Adrenal gland (tissue), 12 donors: ENCODE data around the gene PRKRIP1. TPM values are rescaled to one million over a fixed set of nuclear protein-coding genes. Genes with fewer than 3 reads are reported as not detected.
A peak's percentile ranks its signal among the peaks of the same experiment; 100 is the strongest.
"Not testable (repeated sequence)": the region's sequence is repeated elsewhere in the genome, so short reads cannot be mapped to it uniquely, and the experiment has no call there.

ENCODE experiments used
- DNase-seq, 7 donors: peaks; one replicate each; pipeline ENCODE4 v3.0.0-alpha.2; 2019 to 2020
- H3K27ac ChIP-seq, 5 donors: fragments of 200-600 bp; sonication (generic) in 4 of 5; 1 replicate in 3 of 5; 2 replicates in 2 of 5; pipeline versions ENCODE4 v1.5.1 to v1.8.0; 2016 to 2020; ENCODE audit warnings: mild to moderate bottlenecking in 1 of 5
- H3K27me3 ChIP-seq: fragments of 200-600 bp; 2 replicates; pipeline ENCODE4 v1.8.0; 2021
- H3K36me3 ChIP-seq, 2 donors: fragments of 200-600 bp; replicated peaks in 1 of 2; 1 replicate in 1 of 2; 2 replicates in 1 of 2; pipeline versions ENCODE4 v1.5.1 to v1.8.0; 2018 to 2022
- H3K4me1 ChIP-seq, 2 donors: fragments of 200-600 bp; replicated peaks in 1 of 2; 1 replicate in 1 of 2; 2 replicates in 1 of 2; pipeline versions ENCODE4 v1.5.1 to v1.8.0; 2018 to 2021
- H3K4me3 ChIP-seq, 4 donors: fragments of 200-600 bp; sonication (generic) in 3 of 4; one replicate each; pipeline ENCODE4 v1.5.1; 2016 to 2018
- H3K9me3 ChIP-seq, 3 donors: fragments of 200-600 bp; sonication (generic) in 1 of 3; replicated peaks in 1 of 3; 1 replicate in 2 of 3; 2 replicates in 1 of 3; pipeline versions ENCODE4 v1.5.1 to v1.8.0; 2016 to 2021
- POLR2A ChIP-seq, 2 donors: fragments of 450-650 bp; IDR thresholded peaks; one replicate each; pipeline ENCODE4 v1.6.1; 2017; ENCODE audit warnings: antibody characterized with exemption in 2 of 2, mild to moderate bottlenecking in 2 of 2, moderate library complexity in 1 of 2
- WGBS, 4 donors: extraction: QIAGEN DNeasy Blood & Tissue Kit in 2 of 4; methylation state at CpG; one replicate each; pipeline versions ENCODE4 v1.1.5 to v1.1.7; 2013 to 2017; 5-methylcytosine and 5-hydroxymethylcytosine counted together
- intact Hi-C, 2 donors: fragments of 100-400 bp; cut with DNase I; formaldehyde crosslinking; loops; one replicate each; pipeline versions ENCODE4 v1.14.1 to v1.15.0; 2022 to 2023
- microRNA-seq, 3 donors: library from miRNA; unstranded; fragments of <30 nt; microRNA quantifications; one replicate each; pipeline ENCODE4, GENCODE V29; 2017 to 2020
- polyA plus RNA-seq, 3 donors: library from polyadenylated mRNA; stranded (reverse); fragments of 200-250 nt in 2 of 3; fragments of 350-450 nt in 1 of 3; fragmentation: Illumina TruSeq in 1 of 3; extraction: RNeasy Lipid Tissue Mini Kit (QIAGEN cat#74804) in 1 of 3; gene quantifications; one replicate each; pipeline ENCODE4 v1.2.3, GENCODE V29; 2013 to 2014
- small RNA-seq, 2 donors: library from RNA; depleted of rRNA; stranded (forward); fragments of <200 nt; gene quantifications; one replicate each; pipeline ENCODE3, GENCODE V24; 2016
- total RNA-seq, 9 donors: library from RNA; depleted of rRNA in 4 of 9; stranded (reverse); fragments of >200 nt in 4 of 9; fragments of 120-200 nt in 1 of 9; fragmentation: NEBNext Ultra II Directional in 1 of 9; extraction: Animal tissue kit (Norgen Biotek cat#: 25700) in 1 of 9; gene quantifications; one replicate each; pipeline versions ENCODE4 v1.1.0 to v1.2.4, GENCODE V29; 2013 to 2023
- TF ChIP-seq, protein P1 (sequence below), 6 experiments: fragments of 450-650 bp in 4 of 6; fragments of 200-600 bp in 2 of 6; sonication (generic) in 1 of 6; IDR thresholded peaks; 1 replicate in 5 of 6; 2 replicates in 1 of 6; pipeline versions ENCODE4 v1.5.1 to v1.8.0; 2016 to 2021; ENCODE audit warnings: antibody characterized with exemption in 6 of 6, mild to moderate bottlenecking in 2 of 6, moderate library complexity in 1 of 6
- donor health status: healthy with polysubstance abuse.
- donor health status: Bipolar disorder and iron deficiency.
- donor health status: DM: yes; HTN: yes; CAD: no.
- donor health status: DM: no; HTN: no; CAD: no.
- donor health status: DM: no; HTN: no; CAD: no.
- donor health status: DM: yes; HTN: yes; CAD: no.

PRKRIP1 gene
- total and polyA plus RNA-seq, 12 donors, result 19.4 to 114 (median 31.1) TPM

DNA sequence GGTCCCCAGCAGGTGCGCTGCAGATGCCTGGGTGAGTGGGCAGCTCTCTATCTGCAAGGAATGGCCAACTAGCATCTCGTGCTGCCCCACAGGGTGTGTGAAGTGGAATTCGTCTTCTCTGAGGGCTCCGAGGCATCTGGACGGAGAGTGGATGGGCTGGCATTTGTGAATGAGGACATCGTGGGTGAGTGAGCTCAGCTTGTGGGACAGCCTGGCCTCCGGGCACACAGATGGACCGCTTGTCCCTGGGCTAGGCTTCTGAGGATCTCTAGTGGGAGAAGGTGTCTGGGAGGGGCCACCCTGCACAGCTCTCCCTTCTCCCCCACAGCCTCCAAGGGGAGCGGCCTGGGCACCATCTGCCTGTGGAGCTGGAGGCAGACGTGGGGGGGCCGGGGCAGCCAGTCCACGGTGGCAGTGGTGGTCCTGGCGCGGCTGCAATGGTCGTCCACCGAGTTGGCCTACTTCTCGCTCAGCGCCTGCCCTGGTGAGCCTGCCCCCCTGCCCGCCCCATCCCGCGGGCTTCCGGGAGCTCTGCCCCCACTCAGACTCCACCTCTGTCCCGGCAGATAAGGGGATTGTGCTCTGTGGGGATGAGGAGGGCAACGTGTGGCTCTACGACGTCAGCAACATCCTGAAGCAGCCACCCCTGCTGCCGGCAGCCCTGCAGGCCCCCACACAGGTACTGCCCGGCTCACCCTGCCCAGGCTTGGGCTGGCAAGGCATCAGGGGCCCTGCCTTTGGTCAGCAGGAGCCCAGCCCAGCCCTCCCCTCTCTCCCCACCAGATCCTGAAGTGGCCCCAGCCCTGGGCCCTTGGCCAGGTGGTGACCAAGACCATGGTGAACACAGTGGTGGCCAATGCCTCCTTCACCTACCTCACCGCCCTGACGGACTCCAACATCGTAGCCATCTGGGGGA is 76.2 kb downstream of the PRKRIP1 start:
- Histone ChIP-seq H3K4me1 (peaks cover 8 to 18% of the 10 kb centered on the region in 2 donors), H3K27me3 (no peaks in the 10 kb centered on the region), H3K27ac (no peak overlapping the region), H3K9me3 (no peaks in the 10 kb centered on the region), H3K4me3 (no peak overlapping the region), H3K36me3 (peaks cover 0 to 22% of the 10 kb centered on the region in 2 donors)
- 75 to 91% (median 80%) methylated on average over 7 to 31 of the region's 31 CpGs for WGBS, 4 donors
- TF ChIP-seq, protein P1, sequence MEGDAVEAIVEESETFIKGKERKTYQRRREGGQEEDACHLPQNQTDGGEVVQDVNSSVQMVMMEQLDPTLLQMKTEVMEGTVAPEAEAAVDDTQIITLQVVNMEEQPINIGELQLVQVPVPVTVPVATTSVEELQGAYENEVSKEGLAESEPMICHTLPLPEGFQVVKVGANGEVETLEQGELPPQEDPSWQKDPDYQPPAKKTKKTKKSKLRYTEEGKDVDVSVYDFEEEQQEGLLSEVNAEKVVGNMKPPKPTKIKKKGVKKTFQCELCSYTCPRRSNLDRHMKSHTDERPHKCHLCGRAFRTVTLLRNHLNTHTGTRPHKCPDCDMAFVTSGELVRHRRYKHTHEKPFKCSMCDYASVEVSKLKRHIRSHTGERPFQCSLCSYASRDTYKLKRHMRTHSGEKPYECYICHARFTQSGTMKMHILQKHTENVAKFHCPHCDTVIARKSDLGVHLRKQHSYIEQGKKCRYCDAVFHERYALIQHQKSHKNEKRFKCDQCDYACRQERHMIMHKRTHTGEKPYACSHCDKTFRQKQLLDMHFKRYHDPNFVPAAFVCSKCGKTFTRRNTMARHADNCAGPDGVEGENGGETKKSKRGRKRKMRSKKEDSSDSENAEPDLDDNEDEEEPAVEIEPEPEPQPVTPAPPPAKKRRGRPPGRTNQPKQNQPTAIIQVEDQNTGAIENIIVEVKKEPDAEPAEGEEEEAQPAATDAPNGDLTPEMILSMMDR (IDR thresholded peaks at IDR 0.05), result no peak
- TF ChIP-seq POLR2A (IDR thresholded peaks at IDR 0.05), result no peak
- intact Hi-C loops, result no loop called here
- DNase-seq, result peak in 4 of 7 donors; percentile 7 to 51 (median 20)

DNA sequence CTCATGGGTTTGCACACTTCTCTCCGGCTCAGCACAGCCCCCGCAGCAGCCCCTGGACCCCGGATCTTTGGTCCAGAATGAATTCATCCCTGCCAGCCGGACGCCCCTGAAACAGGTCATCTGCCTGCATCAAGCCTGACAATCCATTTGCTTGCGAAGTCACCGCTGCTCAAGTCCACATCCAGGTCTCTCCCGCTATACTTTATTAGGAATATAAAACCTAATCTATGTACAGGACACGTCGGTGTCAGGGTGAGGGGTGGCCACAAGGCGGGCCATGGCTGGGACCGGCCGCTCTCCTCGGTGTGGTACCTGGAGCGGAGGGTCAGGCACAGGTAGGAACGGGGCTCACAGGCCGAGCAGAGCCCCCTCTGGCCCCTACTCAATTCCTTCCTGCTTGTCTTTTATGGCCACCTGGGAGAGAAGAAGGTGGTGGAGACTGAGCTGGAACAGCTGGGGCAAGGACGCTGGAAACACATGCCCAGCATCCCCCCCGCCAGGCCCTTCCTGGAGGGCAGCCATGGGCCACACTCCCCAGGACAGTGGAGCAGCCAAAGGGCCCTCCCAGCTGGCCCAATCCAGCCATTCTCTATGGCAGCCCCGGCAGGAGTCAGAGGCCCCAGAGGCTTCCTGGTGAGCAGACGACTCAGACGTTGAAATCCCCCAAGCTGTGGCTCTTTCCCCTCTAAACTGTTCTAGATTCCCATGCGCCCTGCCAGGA is 77.3 kb downstream of the PRKRIP1 start:
- 79 to 91% (median 84%) methylated on average over 14 to 23 of the region's 23 CpGs for WGBS, 4 donors

DNA sequence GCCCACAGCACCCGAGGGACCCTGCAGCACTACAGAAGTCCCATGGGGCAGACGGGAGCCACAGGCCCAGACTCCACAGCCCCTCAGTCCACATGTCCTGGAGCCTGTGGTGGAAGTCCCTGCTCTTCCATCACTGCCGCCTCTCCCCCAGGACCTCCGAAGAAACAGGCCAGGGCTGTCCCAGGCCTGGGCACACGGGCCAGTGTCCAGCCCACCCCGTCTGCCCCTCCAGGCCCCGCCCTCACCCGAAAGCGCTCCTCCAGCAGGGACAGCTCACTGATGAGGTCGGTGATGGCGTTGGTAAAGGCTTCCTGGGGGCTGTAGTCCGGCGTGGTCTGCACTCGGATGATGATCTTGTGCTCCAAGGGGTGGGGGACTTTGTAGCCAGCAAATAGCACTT is 78.0 kb downstream of the PRKRIP1 start:
- H3K4me3 ChIP-seq, H3K9me3 ChIP-seq, H3K27me3 ChIP-seq, H3K27ac ChIP-seq, H3K4me1 ChIP-seq, intact Hi-C loops: not testable (repeated sequence)
- peak in 5 of 7 donors; percentile 0 to 39 (median 5) for DNase-seq
- 85 to 88% methylated on average over 8 to 9 of the region's 14 CpGs; no CpG with 5 or more reads in 2 of the 4 donors for WGBS, 4 donors
- H3K36me3 ChIP-seq, result peaks cover 0 to 22% of the 10 kb centered on the region in 2 donors

More for the DNA sequence above, 77.3 kb downstream of the PRKRIP1 start:
- Histone ChIP-seq H3K27me3 (no peaks in the 10 kb centered on the region), H3K36me3 (peaks cover 0 to 22% of the 10 kb centered on the region in 2 donors), H3K27ac (no peak overlapping the region), H3K4me3 (no peak overlapping the region), H3K4me1 (peaks cover 8 to 11% of the 10 kb centered on the region in 2 donors), H3K9me3 (no peaks in the 10 kb centered on the region)
- DNase-seq, result peak in 5 of 7 donors; percentile 5 to 50 (median 30)
- no peak for TF ChIP-seq POLR2A (IDR thresholded peaks at IDR 0.05)
- TF ChIP-seq, protein P1 (IDR thresholded peaks at IDR 0.05), result no peak
- intact Hi-C loops, result no loop called here

DNA sequence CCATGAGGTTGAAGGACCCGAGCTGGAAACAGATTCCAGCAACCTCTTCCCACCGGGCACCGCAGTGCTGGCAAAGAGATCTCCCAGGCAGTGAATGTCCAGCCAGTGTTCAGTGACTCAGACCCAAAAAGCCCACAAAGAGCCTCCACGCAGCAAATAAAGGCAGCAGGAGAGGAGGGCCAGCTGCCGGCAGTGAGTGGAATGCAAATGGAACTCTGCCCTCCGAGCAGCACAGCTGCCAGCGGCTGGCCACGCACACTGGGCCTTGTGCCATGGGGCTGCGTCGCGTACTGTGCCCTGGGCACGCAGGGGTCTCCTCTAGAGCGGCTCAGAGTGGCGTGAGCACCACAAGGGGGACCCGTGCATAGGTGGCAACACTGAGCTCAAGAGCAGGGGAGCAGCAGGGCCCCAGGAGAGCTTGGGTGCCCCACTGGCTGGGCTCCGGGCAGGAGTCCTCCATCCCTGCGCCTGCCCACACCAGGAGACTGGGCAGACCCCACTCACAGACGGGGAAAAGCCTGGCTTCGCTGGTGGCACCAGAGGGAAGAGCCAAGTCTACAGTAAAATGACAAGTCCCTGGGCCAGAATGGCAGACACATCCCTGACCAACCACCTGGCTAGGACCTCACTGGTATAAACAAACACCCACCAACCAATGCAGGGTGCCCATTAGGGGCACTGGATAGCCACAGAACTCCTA is 78.7 kb downstream of the PRKRIP1 start:
- H3K4me3 ChIP-seq, H3K4me1 ChIP-seq, intact Hi-C loops, H3K9me3 ChIP-seq, H3K27me3 ChIP-seq: not testable (repeated sequence)
- peaks cover 0 to 22% of the 10 kb centered on the region in 2 donors for H3K36me3 ChIP-seq
- DNase-seq, result peak in 6 of 7 donors; percentile 10 to 49 (median 35)
- 78 to 90% (median 80%) methylated on average over 1 to 9 of the region's 19 CpGs for WGBS, 4 donors
- peak overlapping the region in 1 of 5 donors; percentile 22 for H3K27ac ChIP-seq

Small RNAs within 50 kb of the gene (microRNA-seq; reads per million reads assigned to microRNA genes)
- gene MIR4467, result 0.45 to 11.9 (median 0.76) reads per million in 3 donors
- 5.7 to 8.9 (median 6.0) reads per million in 3 donors for gene MIR5090
- 0 reads per million in 3 donors for gene MIR548O

Small RNAs within 50 kb of the gene (small RNA-seq; reads per million reads assigned to genes)
- gene AC091390.4, result 0 reads per million in 2 donors
- 0 reads per million in 2 donors for gene MIR548O

Other genes starting within 250 kb of the PRKRIP1 start
- gene SH2B2, start 109.5 kb upstream of the PRKRIP1 start, total RNA-seq, result 10 to 100 TPM in 1 of 9 donors, 1 to 10 TPM in 7, under 1 TPM in 1; 0.55 to 22.8 (median 5.3) TPM
- gene SH2B2, start 109.5 kb upstream of the PRKRIP1 start, polyA plus RNA-seq, result 1 to 10 TPM in 2 of 3 donors, under 1 TPM in 1; 0.90 to 8.4 (median 4.7) TPM
- under 1 TPM in 1 of 9 donors, not detected in 8; 0.11 TPM for gene SPDYE6, start 39.9 kb upstream of the PRKRIP1 start, total RNA-seq
- gene SPDYE6, start 39.9 kb upstream of the PRKRIP1 start, polyA plus RNA-seq, result not detected
- 100 to 1,000 TPM in 1 of 9 donors, 10 to 100 TPM in 7, 1 to 10 TPM in 1; 6.9 to 110 (median 41.1) TPM for gene ORAI2, start 37.2 kb downstream of the PRKRIP1 start, total RNA-seq
- gene ORAI2, start 37.2 kb downstream of the PRKRIP1 start, polyA plus RNA-seq, result 10 to 100 TPM in 1 of 3 donors, 1 to 10 TPM in 2; 7.0 to 12.7 (median 7.0) TPM
- gene ALKBH4, start 68.5 kb downstream of the PRKRIP1 start, total RNA-seq, result 10 to 100 TPM; 12.1 to 37.4 (median 12.8) TPM
- 1 to 10 TPM; 6.0 to 9.2 (median 9.1) TPM for gene ALKBH4, start 68.5 kb downstream of the PRKRIP1 start, polyA plus RNA-seq
- gene LRWD1, start 68.6 kb downstream of the PRKRIP1 start, total RNA-seq, result 10 to 100 TPM; 13.0 to 48.9 (median 24.9) TPM
- gene LRWD1, start 68.6 kb downstream of the PRKRIP1 start, polyA plus RNA-seq, result 10 to 100 TPM in 2 of 3 donors, 1 to 10 TPM in 1; 7.3 to 24.5 (median 22.9) TPM
- 10 to 100 TPM; 15.0 to 79.4 (median 54.2) TPM for gene POLR2J, start 82.6 kb downstream of the PRKRIP1 start, total RNA-seq
- 100 to 1,000 TPM in 2 of 3 donors, 10 to 100 TPM in 1; 75.8 to 295 (median 172) TPM for gene POLR2J, start 82.6 kb downstream of the PRKRIP1 start, polyA plus RNA-seq
- gene RASA4B, start 121.4 kb downstream of the PRKRIP1 start, total RNA-seq, result 10 to 100 TPM; 12.1 to 40.5 (median 22.9) TPM
- gene RASA4B, start 121.4 kb downstream of the PRKRIP1 start, polyA plus RNA-seq, result 100 to 1,000 TPM in 1 of 3 donors, 10 to 100 TPM in 1, 1 to 10 TPM in 1; 1.9 to 150 (median 66.8) TPM
- 10 to 100 TPM in 1 of 9 donors, 1 to 10 TPM in 6, under 1 TPM in 2; 0.41 to 13.9 (median 5.3) TPM for gene UPK3BL2, start 147.3 kb downstream of the PRKRIP1 start, total RNA-seq
- 10 to 100 TPM in 2 of 3 donors, 1 to 10 TPM in 1; 2.4 to 62.9 (median 17.8) TPM for gene UPK3BL2, start 147.3 kb downstream of the PRKRIP1 start, polyA plus RNA-seq
- under 1 TPM in 2 of 9 donors, not detected in 7; 0.15 to 0.29 TPM for gene SPDYE2, start 154.9 kb downstream of the PRKRIP1 start, total RNA-seq
- under 1 TPM in 1 of 3 donors, not detected in 2; 0.17 TPM for gene SPDYE2, start 154.9 kb downstream of the PRKRIP1 start, polyA plus RNA-seq
- gene POLR2J3, start 176.2 kb downstream of the PRKRIP1 start, total RNA-seq, result 10 to 100 TPM in 8 of 9 donors, 1 to 10 TPM in 1; 2.0 to 37.4 (median 18.4) TPM
- 100 to 1,000 TPM in 2 of 3 donors, 10 to 100 TPM in 1; 47.0 to 221 (median 106) TPM for gene POLR2J3, start 176.2 kb downstream of the PRKRIP1 start, polyA plus RNA-seq
- gene RASA4, start 220.4 kb downstream of the PRKRIP1 start, total RNA-seq, result 100 to 1,000 TPM in 1 of 9 donors, 10 to 100 TPM in 8; 18.3 to 118 (median 51.2) TPM
- gene RASA4, start 220.4 kb downstream of the PRKRIP1 start, polyA plus RNA-seq, result 100 to 1,000 TPM in 2 of 3 donors, 1 to 10 TPM in 1; 8.3 to 197 (median 115) TPM
- gene UPK3BL1, start 246.4 kb downstream of the PRKRIP1 start, total RNA-seq, result 10 to 100 TPM in 7 of 9 donors, 1 to 10 TPM in 2; 3.4 to 27.7 (median 14.1) TPM
- 100 to 1,000 TPM in 2 of 3 donors, 10 to 100 TPM in 1; 11.3 to 137 (median 132) TPM for gene UPK3BL1, start 246.4 kb downstream of the PRKRIP1 start, polyA plus RNA-seq